ENCODE results near the gene CYP4F22. TPM values are rescaled to one million over a fixed set of nuclear protein-coding genes. Genes with fewer than 3 reads are reported as not detected.

Gene CYP4F22
- total and polyA plus RNA-seq, 12 donors = not detected

DNA sequence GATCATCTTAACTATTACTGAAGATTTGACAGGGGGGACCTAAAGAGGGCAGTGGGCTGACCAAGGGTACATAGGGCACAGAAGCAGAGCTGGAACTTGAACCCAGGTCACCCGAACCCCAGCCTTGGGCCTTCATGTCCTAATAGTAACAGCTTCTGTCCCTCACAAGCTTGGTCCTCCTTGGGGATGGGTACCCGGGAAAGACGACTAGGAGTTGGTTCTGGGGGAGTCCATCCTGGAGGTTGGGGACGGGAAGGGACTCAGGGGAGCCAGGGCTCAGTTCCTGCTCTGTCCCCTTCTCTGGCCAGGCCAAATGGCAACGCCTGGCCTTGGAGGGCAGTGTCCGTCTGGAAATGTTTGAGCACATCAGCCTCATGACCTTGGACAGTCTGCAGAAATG lies 67.1 kb downstream of the CYP4F22 start:
- H3K4me3 ChIP-seq = no peak overlapping the region
- ATAC-seq (no peak), DNase-seq (no peak)
- no peaks in the 10 kb centered on the region for H3K9me3 ChIP-seq
- no peak for TF ChIP-seq CTCF (IDR thresholded peaks at IDR 0.05)
- no peaks in the 10 kb centered on the region for H3K36me3 ChIP-seq
- intact Hi-C loops (cut with DNase I) = no loop called here
- no peak overlapping the region for H3K27ac ChIP-seq
- H3K4me1 ChIP-seq = no peaks in the 10 kb centered on the region
- peaks cover 0 to 21% (median 8%) of the 10 kb centered on the region in 7 donors for H3K27me3 ChIP-seq
- 54 to 58% methylated on average over 6 of the region's 6 CpGs for WGBS, 2 donors

- Histone ChIP-seq H3K27ac (no peak overlapping the region), H3K27me3 (peaks cover 0 to 22% (median 14%) of the 10 kb centered on the region in 7 donors), H3K36me3 (no peaks in the 10 kb centered on the region), H3K9me3 (no peaks in the 10 kb centered on the region), H3K4me1 (no peaks in the 10 kb centered on the region), H3K4me3 (no peak overlapping the region)
- ATAC-seq = no peak
- no peak for DNase-seq
- TF ChIP-seq CTCF (IDR thresholded peaks at IDR 0.05) = no peak
- WGBS, 2 donors = 74 to 81% methylated on average over 12 of the region's 12 CpGs
- intact Hi-C loops (cut with DNase I) = no loop called here
Observed at GRCh38 chr19:15576526-15577156, 68.3 kb downstream of the CYP4F22 start.

DNA sequence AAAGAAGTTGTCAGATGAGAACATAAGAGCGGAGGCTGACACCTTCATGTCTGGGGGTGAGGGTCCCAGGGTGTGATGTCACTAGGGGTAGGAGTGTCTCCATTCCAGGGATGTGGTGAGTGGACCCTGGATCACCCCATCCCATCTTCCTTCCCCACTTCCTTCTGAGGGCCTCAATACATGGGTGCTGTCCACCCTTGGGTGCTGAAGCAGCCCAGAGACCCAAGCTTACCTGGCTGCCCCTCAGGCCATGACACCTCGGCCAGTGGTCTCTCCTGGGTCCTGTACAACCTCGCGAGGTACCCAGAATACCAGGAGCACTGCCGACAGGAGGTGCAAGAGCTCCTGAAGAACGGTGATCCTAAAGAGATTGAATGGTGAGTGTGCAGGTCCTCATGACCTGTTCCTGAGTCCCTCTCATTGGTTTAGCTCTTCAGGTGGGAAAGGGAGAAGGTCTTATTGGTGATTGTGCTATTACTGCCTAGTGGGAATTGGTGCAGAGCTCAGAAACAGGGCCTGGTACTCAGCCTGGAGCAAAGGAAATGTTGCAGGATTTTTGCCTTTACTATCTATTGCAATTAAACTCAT lies 69.0 kb downstream of the CYP4F22 start:
- Histone ChIP-seq H3K27me3 (peaks cover 0 to 28% (median 19%) of the 10 kb centered on the region in 7 donors), H3K36me3 (no peaks in the 10 kb centered on the region), H3K4me3 (no peak overlapping the region), H3K9me3 (no peaks in the 10 kb centered on the region), H3K4me1 (no peaks in the 10 kb centered on the region), H3K27ac (no peak overlapping the region)
- TF ChIP-seq CTCF (IDR thresholded peaks at IDR 0.05) = no peak
- 62 to 63% methylated on average over 6 of the region's 6 CpGs for WGBS, 2 donors
- no peak for DNase-seq
- ATAC-seq = no peak
- intact Hi-C loops (cut with DNase I) = no loop called here

DNA sequence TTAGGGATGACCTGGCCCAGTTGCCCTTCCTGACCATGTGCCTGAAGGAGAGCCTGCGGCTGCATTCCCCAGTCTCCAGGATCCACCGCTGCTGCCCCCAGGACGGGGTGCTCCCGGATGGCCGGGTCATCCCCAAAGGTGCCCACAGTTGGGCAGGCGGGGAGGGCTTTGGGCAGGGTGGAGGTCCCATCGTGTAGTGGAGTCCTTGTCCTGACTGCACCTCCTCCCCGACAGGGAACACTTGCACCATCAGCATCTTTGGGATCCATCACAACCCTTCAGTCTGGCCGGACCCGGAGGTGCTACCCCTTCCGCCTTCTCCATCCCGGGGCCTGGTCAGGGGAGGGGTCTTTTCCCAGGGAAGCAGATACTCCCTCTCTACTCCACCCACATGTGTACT lies 75.0 kb downstream of the CYP4F22 start:
- no peak for TF ChIP-seq CTCF (IDR thresholded peaks at IDR 0.05)
- no peak for DNase-seq
- no peak overlapping the region for H3K4me3 ChIP-seq
- no peaks in the 10 kb centered on the region for H3K36me3 ChIP-seq
- 70 to 82% methylated on average over 12 of the region's 12 CpGs for WGBS, 2 donors
- H3K4me1 ChIP-seq = peaks cover 0 to 13% (median 0%) of the 10 kb centered on the region in 9 donors
- peaks cover 0 to 65% (median 43%) of the 10 kb centered on the region in 7 donors for H3K27me3 ChIP-seq
- no peak for ATAC-seq
- intact Hi-C loops (cut with DNase I) = loop anchor here in 1 of 10 donors (5.0 kb wide), 1 partner anchor 284 kb away; no protein-coding TSS in a partner anchor
- H3K9me3 ChIP-seq = no peaks in the 10 kb centered on the region
- no peak overlapping the region for H3K27ac ChIP-seq
